ENCODE results near the gene SPTBN1. TPM values are rescaled to one million over a fixed set of nuclear protein-coding genes. Genes with fewer than 3 reads are reported as not detected.

The SPTBN1 gene
- total and polyA plus RNA-seq, 8 donors = 28.7 to 475 (median 193) TPM

- Histone ChIP-seq H3K27me3 (no peaks in the 10 kb centered on the region), H3K4me1 (peaks cover 5 to 28% (median 17%) of the 10 kb centered on the region in 4 donors), H3K4me3 (no peak overlapping the region), H3K27ac (no peak overlapping the region), H3K9me3 (no peaks in the 10 kb centered on the region), H3K36me3 (peaks cover 64 to 100% (median 97%) of the 10 kb centered on the region in 4 donors)
- intact Hi-C loops (cut with DNase I; ENCODE audit: low total_unique reads) = no loop called here
- TF ChIP-seq POLR2A (IDR thresholded peaks at IDR 0.05) = no peak
- TF ChIP-seq EP300 (IDR thresholded peaks at IDR 0.05) = no peak
- TF ChIP-seq CTCF (IDR thresholded peaks at IDR 0.05) = no peak
- TF ChIP-seq POLR2AphosphoS5 (IDR thresholded peaks at IDR 0.05) = no peak
- no peak for DNase-seq
- 73 to 83% (median 78%) methylated on average over 12 of the region's 12 CpGs for WGBS, 5 donors
Observed at GRCh38 chr2:54660752-54661151, 204.6 kb downstream of the SPTBN1 start.

DNA sequence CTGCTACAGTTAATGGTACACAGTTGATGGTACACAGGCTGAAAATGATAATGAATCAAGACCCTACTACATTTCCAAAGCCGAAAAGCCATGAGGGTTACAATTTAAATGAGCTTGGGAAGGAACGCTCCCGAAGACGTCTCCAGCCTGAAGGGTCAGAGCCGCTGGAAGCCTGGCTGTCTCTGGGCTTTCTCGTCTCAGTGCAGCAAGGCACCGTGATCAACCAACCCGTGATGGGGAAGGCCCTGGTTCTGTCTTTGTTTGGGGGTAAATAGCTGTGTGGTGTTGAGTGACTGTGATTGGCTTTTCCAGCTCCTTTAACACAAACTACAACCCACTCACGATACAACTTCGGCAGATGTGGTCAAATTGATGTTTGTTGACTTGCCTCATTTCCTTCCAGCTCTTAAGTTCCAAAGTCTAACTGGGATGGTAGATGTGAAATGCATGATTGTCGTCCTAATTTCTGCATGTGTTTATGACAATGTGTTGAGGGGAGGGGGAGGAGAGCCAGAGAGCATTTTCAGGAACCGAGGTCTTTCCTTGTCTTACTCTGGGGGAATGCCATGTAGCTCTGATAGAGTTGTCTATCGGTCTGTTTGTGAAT is 207.4 kb downstream of the SPTBN1 start:
- H3K36me3 ChIP-seq = peaks cover 58 to 95% (median 93%) of the 10 kb centered on the region in 4 donors
- H3K9me3 ChIP-seq = no peaks in the 10 kb centered on the region
- intact Hi-C loops (cut with DNase I; ENCODE audit: low total_unique reads) = no loop called here
- 85 to 89% (median 87%) methylated on average over 13 of the region's 13 CpGs for WGBS, 5 donors
- no peak overlapping the region for H3K4me3 ChIP-seq
- no peak for TF ChIP-seq POLR2AphosphoS5 (IDR thresholded peaks at IDR 0.05)
- no peak for TF ChIP-seq EP300 (IDR thresholded peaks at IDR 0.05)
- no peaks in the 10 kb centered on the region for H3K27me3 ChIP-seq
- H3K27ac ChIP-seq = peak overlapping the region in 1 of 5 donors; percentile 20
- DNase-seq = no peak
- H3K4me1 ChIP-seq = peaks cover 20 to 45% (median 35%) of the 10 kb centered on the region in 4 donors

DNA sequence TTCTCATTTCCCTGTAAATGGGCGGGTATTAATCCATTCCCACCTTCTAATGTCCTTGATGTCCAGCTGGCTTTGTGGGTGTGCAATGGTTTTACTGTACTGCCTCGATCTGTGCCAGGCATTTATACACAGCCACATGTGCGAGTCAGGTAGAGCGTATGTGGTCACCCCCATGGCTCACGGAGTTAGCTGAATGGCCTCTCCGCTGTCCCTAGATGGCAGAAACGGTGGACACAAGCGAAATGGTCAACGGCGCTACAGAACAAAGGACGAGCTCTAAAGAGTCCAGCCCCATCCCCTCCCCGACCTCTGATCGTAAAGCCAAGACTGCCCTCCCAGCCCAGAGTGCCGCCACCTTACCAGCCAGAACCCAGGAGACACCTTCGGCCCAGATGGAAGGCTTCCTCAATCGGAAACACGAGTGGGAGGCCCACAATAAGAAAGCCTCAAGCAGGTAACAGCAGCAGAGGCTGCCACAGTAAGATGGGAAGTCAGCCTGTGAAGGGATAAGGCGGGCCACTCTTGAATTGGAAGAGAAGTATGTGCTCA is 208.2 kb downstream of the SPTBN1 start:
- TF ChIP-seq POLR2A (IDR thresholded peaks at IDR 0.05) = no peak
- Histone ChIP-seq H3K27me3 (no peaks in the 10 kb centered on the region), H3K36me3 (peaks cover 50 to 95% (median 91%) of the 10 kb centered on the region in 4 donors), H3K4me3 (no peak overlapping the region), H3K9me3 (no peaks in the 10 kb centered on the region), H3K4me1 (peaks cover 22 to 46% (median 38%) of the 10 kb centered on the region in 4 donors), H3K27ac (peak overlapping the region in 3 of 5 donors; percentile 79 to 84 (median 83))
- whole genome bisulfite sequencing, 5 donors = 91 to 97% (median 93%) methylated on average over 18 of the region's 18 CpGs
- no peak for DNase-seq
- intact Hi-C loops (cut with DNase I; ENCODE audit: low total_unique reads) = no loop called here

DNA sequence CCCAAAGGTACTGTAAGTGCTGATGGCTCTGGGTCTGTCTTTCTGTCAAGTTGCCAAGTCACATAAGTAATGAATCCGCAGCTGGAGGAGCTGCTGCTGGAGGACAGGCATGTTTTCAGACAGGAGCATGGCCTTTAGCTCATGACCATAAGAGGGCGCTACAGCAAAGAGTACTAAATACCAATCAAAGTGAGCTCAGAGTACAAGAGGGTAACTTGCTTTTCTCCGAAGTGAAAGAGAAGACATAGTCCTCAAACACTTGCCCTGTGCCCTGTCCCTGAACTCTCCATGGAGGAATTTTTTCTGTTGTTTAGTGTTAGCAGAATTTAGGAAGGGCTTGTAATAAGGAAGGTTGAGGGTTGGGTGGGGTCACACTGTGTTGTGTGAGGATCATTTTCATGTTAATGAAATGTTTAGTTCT is 209.3 kb downstream of the SPTBN1 start:
- peaks cover 33 to 58% (median 47%) of the 10 kb centered on the region in 4 donors for H3K4me1 ChIP-seq
- TF ChIP-seq CTCF (IDR thresholded peaks at IDR 0.05) (peak in 4 of 7 experiments; percentile 45 to 63 (median 46)), POLR2AphosphoS5 (IDR thresholded peaks at IDR 0.05) (peak in 1 of 3 donors; percentile 16), POLR2A (IDR thresholded peaks at IDR 0.05) (no peak), EP300 (IDR thresholded peaks at IDR 0.05) (no peak)
- no peak overlapping the region for H3K4me3 ChIP-seq
- H3K36me3 ChIP-seq = peaks cover 40 to 92% (median 85%) of the 10 kb centered on the region in 4 donors
- intact Hi-C loops (cut with DNase I; ENCODE audit: low total_unique reads) = no loop called here
- DNase-seq = peak; percentile 54 to 81
- peak overlapping the region in 4 of 5 donors; percentile 64 to 84 (median 81) for H3K27ac ChIP-seq
- WGBS, 5 donors = 19 to 36% (median 21%) methylated on average over 3 of the region's 3 CpGs
- H3K27me3 ChIP-seq = no peaks in the 10 kb centered on the region
- no peaks in the 10 kb centered on the region for H3K9me3 ChIP-seq

DNA sequence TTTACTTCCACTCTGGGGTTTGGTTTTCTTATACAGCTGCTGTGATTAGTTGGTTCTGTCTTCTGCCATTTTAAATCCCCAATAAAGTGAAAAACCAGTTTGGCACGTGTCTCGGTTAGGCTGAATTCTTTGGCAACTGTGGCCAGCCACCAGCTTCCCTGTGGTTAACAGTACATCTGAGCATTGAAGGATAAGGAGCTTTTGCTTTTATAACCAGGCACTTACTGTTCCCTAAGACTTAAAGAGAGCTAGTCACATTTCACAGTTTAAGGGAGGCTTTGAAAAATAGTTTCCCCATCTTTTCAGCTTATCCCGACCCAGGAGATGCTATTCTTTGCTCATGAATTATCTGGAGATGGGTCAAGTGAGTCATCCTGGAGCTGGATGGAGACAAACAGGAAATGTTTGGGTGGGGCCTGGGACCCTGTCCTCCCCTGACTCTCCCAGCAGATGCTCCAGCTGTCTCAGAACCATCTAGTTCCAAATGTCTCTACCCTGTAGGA is 210.1 kb downstream of the SPTBN1 start:
- Histone ChIP-seq H3K36me3 (peaks cover 33 to 91% (median 83%) of the 10 kb centered on the region in 4 donors), H3K27ac (peak overlapping the region; percentile 32 to 84 (median 79)), H3K27me3 (no peaks in the 10 kb centered on the region), H3K4me1 (peaks cover 33 to 64% (median 50%) of the 10 kb centered on the region in 4 donors), H3K4me3 (no peak overlapping the region), H3K9me3 (no peaks in the 10 kb centered on the region)
- peak; percentile 48 to 74 for DNase-seq
- TF ChIP-seq POLR2A (IDR thresholded peaks at IDR 0.05) = no peak
- no peak for TF ChIP-seq CTCF (IDR thresholded peaks at IDR 0.05)
- peak in 1 of 3 donors; percentile 11 for TF ChIP-seq POLR2AphosphoS5 (IDR thresholded peaks at IDR 0.05)
- 20 to 32% (median 28%) methylated on average over 3 of the region's 3 CpGs for WGBS, 5 donors
- intact Hi-C loops (cut with DNase I; ENCODE audit: low total_unique reads) = no loop called here

All from stomach (tissue), 9 donors.